Suprapubic skin (tissue), 4 donors: Measurements from ENCODE around the gene PREX1.

Source experiments
- CTCF ChIP-seq, 2 donors: fragments of 200-600 bp in 1 of 2; fragments of 450-650 bp in 1 of 2; sonication (generic) in 1 of 2; IDR thresholded peaks; one replicate each; pipeline ENCODE4 v1.5.1; 2016 to 2019; ENCODE audit warnings: antibody characterized with exemption in 2 of 2, mild to moderate bottlenecking in 1 of 2, moderate library complexity in 1 of 2
- EP300 ChIP-seq: sonication (generic); formaldehyde crosslinking; IDR thresholded peaks from one replicate; pipeline ENCODE4 v1.6.1; 2017; ENCODE audit warnings: antibody characterized with exemption
- POLR2AphosphoS5 ChIP-seq, 3 donors: sonication (generic); formaldehyde crosslinking; IDR thresholded peaks; one replicate each; pipeline ENCODE4 v1.6.1; 2017; ENCODE audit warnings: antibody characterized with exemption in 3 of 3

DNA sequence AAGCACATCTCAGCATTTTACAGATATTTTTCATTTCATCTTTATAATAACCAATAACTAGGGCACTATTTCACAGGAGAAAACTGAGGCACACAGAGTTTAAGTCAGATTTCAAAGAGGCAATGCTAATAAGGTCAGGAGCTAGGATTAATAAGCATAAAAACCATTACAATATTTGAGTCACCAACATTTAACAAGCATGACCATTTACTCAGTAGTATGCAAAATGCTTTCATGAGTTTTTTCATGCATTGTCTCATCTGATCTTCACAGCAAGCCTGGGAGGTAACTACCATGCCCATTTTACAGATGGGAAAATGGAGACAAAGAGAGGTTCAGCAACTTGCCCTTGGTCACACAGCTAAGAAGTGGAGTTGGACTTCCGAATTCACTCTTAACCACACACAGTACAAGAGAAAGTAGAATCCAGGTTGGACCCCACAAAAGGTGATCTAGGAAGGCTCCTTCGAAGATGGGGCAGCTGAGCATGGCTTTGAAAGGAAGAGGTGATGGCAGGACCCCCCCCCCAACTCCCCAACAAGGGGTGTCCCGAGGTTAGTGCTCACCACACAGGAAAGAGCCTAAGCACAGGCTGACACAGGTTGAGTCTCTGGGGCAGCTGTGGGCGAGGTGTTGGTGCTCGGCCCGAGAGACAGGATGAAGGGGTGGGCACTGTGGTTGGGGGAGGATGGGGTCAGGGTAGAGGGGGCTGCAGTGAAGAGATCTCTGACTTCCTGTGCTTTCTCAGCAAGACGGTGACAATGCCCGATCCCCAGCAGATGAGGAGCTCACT lies 108.8 kb downstream of the PREX1 start:
- no peak for TF ChIP-seq CTCF (IDR thresholded peaks at IDR 0.05)
- TF ChIP-seq POLR2AphosphoS5 (IDR thresholded peaks at IDR 0.05): no peak
- no peak for TF ChIP-seq EP300
